Cardiac muscle cell (in vitro differentiated cells and primary cell): Measurements from ENCODE around the gene BIRC6. TPM values are rescaled to one million over a fixed set of nuclear protein-coding genes. Genes with fewer than 3 reads are reported as not detected.
"Not testable (repeated sequence)": the region's sequence is repeated elsewhere in the genome, so short reads cannot be mapped to it uniquely, and the experiment has no call there.

Experiments
- DNase-seq, 2 donors: peaks; one replicate each; pipeline versions ENCODE4 v3.0.0 to v3.0.0-alpha.2; 2010 to 2017; ENCODE audit warnings: low read depth in 1 of 2, low spot score in 1 of 2
- H3K27ac ChIP-seq: fragments of 200-600 bp; sonication (generic); 2 replicates; pipeline ENCODE4 v1.5.1; 2016
- H3K27me3 ChIP-seq: fragments of 200-600 bp; sonication (generic); 2 replicates; pipeline ENCODE4 v1.6.0; 2016; ENCODE audit warnings: control low read depth
- H3K36me3 ChIP-seq: fragments of 200-600 bp; sonication (generic); 2 replicates; pipeline ENCODE4 v1.5.1; 2016; ENCODE audit warnings: control low read depth
- H3K4me1 ChIP-seq: fragments of 200-600 bp; sonication (generic); 2 replicates; pipeline ENCODE4 v1.8.1; 2017; ENCODE audit warnings: low read depth, mild to moderate bottlenecking, mixed run types
- H3K4me3 ChIP-seq: fragments of 200-600 bp; sonication (generic); 2 replicates; pipeline ENCODE4 v1.5.1; 2016; ENCODE audit warnings: mild to moderate bottlenecking
- H3K9me3 ChIP-seq: fragments of 200-600 bp; sonication (generic); 2 replicates; pipeline ENCODE4 v1.5.1; 2017; ENCODE audit warnings: low read depth, mild to moderate bottlenecking, control low read depth
- polyA plus RNA-seq: library from polyadenylated mRNA; unstranded; fragments of >200 nt; fragmentation: Nextera tagmentation; extraction: Ambion mirVana; gene quantifications from 2 replicates; pipeline ENCODE4 v1.2.1, GENCODE V29; 2016
- total RNA-seq: library from RNA; depleted of rRNA; stranded (reverse); fragments of >200 nt; gene quantifications from 2 replicates; pipeline ENCODE4 v1.2.3, GENCODE V29; 2016
- TF ChIP-seq, protein P1 (sequence below): IDR thresholded peaks from 2 replicates; pipeline ENCODE4 v1.5.1; 2012; ENCODE audit warnings: low read depth, mild to moderate bottlenecking, low read length

The BIRC6 gene
- total and polyA plus RNA-seq, 2 experiments from 2014 or later, result 25.0 to 89.9 TPM

DNA sequence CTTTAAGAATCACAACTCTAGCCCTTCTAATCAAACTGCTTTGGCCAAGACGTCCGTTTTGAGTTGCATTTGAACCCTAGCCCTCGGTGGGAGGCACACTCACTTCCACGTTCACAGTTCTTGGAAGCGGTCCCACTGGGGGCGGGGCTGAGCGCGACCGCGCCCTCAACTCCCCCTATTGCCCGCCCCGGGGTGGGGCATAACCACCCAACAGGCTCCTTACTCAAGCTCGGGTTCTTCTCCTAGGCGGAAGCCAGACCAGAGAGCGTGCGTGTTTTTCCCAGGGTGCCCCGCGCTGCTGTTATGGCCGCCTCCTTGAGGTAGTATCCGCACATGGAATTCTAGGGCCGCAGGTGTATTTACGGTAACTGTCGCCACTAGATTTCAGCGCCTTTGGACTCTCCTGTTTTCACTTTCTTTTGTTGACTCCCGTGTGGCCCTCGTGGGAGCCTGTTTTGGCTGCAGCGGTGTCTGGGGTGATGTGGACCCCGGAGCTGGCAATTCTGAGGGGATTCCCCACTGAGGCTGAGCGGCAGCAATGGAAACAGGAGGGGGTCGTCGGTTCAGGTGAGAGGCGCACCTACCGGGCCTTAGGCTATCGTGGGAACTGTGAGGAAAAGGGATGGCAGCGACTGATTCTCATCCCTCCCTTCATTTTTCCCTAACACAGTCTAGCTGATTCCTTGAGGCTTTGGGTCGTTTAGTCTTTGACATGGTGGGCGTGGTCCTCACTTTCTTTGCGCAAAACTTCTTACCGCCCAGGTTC is 271.2 kb downstream of the BIRC6 start, which contains the start of gene TTC27:
TSS of gene TTC27 (plus strand) at position 237 of the 766 bp plus-strand sequence. CDS start at position 480, 243 bp downstream.
- Histone ChIP-seq H3K36me3 (peaks cover 6% of the 10 kb centered on the region), H3K9me3 (no peaks in the 10 kb centered on the region), H3K4me1 (peaks cover 3% of the 10 kb centered on the region), H3K27ac (no peak within 1 kb of the TSS), H3K4me3 (peak within 1 kb of the TSS; percentile 85), H3K27me3 (no peaks in the 10 kb centered on the region)
- peak; percentile 96 to 97 for DNase-seq
- TF ChIP-seq, protein P1, sequence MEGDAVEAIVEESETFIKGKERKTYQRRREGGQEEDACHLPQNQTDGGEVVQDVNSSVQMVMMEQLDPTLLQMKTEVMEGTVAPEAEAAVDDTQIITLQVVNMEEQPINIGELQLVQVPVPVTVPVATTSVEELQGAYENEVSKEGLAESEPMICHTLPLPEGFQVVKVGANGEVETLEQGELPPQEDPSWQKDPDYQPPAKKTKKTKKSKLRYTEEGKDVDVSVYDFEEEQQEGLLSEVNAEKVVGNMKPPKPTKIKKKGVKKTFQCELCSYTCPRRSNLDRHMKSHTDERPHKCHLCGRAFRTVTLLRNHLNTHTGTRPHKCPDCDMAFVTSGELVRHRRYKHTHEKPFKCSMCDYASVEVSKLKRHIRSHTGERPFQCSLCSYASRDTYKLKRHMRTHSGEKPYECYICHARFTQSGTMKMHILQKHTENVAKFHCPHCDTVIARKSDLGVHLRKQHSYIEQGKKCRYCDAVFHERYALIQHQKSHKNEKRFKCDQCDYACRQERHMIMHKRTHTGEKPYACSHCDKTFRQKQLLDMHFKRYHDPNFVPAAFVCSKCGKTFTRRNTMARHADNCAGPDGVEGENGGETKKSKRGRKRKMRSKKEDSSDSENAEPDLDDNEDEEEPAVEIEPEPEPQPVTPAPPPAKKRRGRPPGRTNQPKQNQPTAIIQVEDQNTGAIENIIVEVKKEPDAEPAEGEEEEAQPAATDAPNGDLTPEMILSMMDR, result no peak

DNA sequence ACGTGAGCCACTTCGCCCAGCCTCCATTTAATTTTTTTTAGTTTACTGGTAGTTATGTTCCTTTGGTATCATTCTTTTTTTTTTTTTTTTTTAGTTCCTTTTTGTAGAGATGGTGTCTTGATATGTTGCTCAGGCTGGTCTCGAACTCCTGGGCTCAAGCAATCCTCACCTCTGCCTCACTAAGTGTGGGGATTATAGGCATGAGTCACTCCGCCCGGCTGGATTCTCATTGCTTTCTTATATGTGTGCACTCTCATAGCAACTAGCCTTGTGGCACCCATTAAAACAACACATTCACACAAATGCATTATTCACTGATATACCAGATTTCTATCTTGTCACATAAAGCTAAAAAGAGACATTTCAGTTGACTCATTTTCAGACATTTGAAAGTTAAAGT is 275.3 kb downstream of the BIRC6 start:
- DNase-seq, result peak in 1 of 2 donors; percentile 38
- Histone ChIP-seq H3K4me1 (peaks cover 3% of the 10 kb centered on the region), H3K27ac (no peak overlapping the region), H3K27me3 (no peaks in the 10 kb centered on the region), H3K9me3 (no peaks in the 10 kb centered on the region), H3K36me3 (peaks cover 18% of the 10 kb centered on the region), H3K4me3 (no peak overlapping the region)
- TF ChIP-seq, protein P1, result no peak

DNA sequence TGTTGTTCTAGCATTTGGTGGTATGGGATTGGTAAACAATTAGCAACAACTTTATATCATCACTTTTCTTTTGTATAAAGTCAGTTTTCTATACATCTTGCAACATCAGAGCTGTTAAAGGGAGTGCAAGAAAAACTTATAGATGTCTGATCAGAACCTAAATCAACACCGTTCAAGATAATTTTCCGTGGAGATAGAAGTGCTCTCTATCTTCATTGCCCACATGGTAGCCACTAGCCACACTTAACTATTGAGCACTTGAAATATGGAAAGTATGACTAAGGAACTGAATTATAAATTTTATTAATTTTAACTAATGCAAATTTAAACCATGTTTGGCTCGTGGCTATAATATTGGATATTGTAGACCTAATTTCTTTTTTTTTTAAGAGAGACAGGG is 276.2 kb downstream of the BIRC6 start:
- TF ChIP-seq, protein P1, result no peak
- Histone ChIP-seq H3K27ac (no peak overlapping the region), H3K4me3 (no peak overlapping the region), H3K9me3 (no peaks in the 10 kb centered on the region), H3K36me3 (peaks cover 18% of the 10 kb centered on the region), H3K27me3 (no peaks in the 10 kb centered on the region), H3K4me1 (peaks cover 3% of the 10 kb centered on the region)
- no peak for DNase-seq

DNA sequence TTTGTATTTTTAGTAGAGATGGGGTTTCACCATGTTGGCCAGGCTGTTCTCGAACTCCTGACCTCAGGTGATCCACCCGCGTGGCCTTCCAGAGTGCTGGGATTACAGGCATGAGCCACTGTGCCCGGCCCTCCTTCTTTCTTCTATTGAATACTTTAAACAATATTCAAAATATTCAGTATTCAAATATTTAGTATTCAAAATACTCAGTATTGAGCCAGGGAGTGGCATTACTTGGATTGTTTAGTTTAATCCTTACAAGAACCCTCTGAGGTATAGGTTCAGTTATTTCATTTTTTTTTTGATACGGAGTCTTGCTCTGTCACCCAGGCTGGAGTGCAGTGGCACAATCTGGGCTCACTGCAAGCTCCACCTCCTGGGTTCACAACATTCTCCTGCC is 281.7 kb downstream of the BIRC6 start:
- not testable (repeated sequence) for H3K4me3 ChIP-seq, DNase-seq, H3K27me3 ChIP-seq, H3K9me3 ChIP-seq, H3K4me1 ChIP-seq, H3K27ac ChIP-seq
- peaks cover 18% of the 10 kb centered on the region for H3K36me3 ChIP-seq

DNA sequence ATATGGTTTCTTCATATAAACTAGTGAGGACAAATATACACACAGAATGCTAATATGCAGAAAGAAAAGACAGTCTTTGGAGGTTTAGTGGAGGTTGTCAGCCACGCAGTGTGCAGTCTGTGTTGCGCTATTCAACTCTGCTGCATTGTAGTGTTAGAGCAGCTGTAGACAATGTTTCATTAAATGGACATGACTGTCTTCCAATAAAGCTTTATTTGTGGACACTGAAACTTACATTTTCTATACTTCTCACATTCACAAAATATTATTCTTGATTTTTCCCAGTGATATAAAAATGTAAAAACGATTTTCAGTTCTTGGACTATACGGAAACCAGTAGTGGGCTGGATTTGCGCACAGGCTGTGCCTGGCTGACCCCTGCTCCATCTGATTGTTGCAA is 284.4 kb downstream of the BIRC6 start:
- Histone ChIP-seq H3K4me3 (no peak overlapping the region), H3K27ac (no peak overlapping the region), H3K36me3 (peaks cover 7% of the 10 kb centered on the region), H3K27me3 (no peaks in the 10 kb centered on the region), H3K4me1 (no peaks in the 10 kb centered on the region), H3K9me3 (no peaks in the 10 kb centered on the region)
- no peak for DNase-seq
- TF ChIP-seq, protein P1, result no peak

DNA sequence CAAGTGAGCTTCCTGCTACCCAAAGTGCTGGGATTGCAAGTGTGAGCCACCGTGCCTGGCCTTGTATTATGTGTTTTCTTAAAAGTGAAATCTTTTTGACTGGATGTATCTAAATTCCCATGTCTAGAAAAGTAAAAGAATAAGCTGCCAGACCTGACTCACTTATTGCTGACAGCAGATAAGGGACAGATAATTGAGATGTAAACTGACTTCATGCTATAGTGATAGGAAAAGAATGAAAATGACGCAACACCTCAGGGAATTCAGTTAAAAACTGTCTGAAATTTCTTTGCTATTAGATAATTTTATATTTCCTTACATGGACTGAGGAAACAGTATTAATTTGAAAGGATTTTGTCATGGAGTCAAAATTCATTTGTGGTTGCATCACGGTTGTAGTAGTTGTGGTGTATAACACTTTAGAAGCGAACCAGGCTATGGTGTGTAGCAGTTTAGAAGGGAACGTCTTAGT is 290.4 kb downstream of the BIRC6 start:
- H3K9me3 ChIP-seq, result no peaks in the 10 kb centered on the region
- H3K4me1 ChIP-seq, result no peaks in the 10 kb centered on the region
- no peaks in the 10 kb centered on the region for H3K27me3 ChIP-seq
- no peak overlapping the region for H3K27ac ChIP-seq
- peaks cover 16% of the 10 kb centered on the region for H3K36me3 ChIP-seq
- TF ChIP-seq, protein P1, result no peak
- DNase-seq, result peak in 1 of 2 donors; percentile 94
- no peak overlapping the region for H3K4me3 ChIP-seq
